Measurements from ENCODE around the gene AMPD2.
"Not testable (repeated sequence)": the region's sequence is repeated elsewhere in the genome, so short reads cannot be mapped to it uniquely, and the experiment has no call there.

Gene AMPD2

GRCh38 chr1:109659145-109659544 is 39.5 kb downstream of the AMPD2 start:
- no peak for ATAC-seq
- TF ChIP-seq ZFP30 (CRISPR knock-in tag; IDR thresholded peaks at IDR 0.05): no peak
- TF ChIP-seq TCF4 (CRISPR knock-in tag; IDR thresholded peaks at IDR 0.05; ENCODE audit: borderline replicate concordance): no peak
- no peak for TF ChIP-seq ARNTL (CRISPR knock-in tag; IDR thresholded peaks at IDR 0.05; ENCODE audit: borderline replicate concordance, low read depth)

- no peak for ATAC-seq
- no peak for TF ChIP-seq GLIS3 (CRISPR knock-in tag; IDR thresholded peaks at IDR 0.05)
- TF ChIP-seq PATZ1 (CRISPR knock-in tag; IDR thresholded peaks at IDR 0.05; ENCODE audit: borderline replicate concordance): no peak
- TF ChIP-seq ZNF8 (CRISPR knock-in tag; IDR thresholded peaks at IDR 0.05): no peak
- TF ChIP-seq ARNTL (CRISPR knock-in tag; IDR thresholded peaks at IDR 0.05; ENCODE audit: borderline replicate concordance, low read depth): no peak
- TF ChIP-seq ESRRG (CRISPR knock-in tag; IDR thresholded peaks at IDR 0.05): no peak
- no peak for TF ChIP-seq TOX (CRISPR knock-in tag; IDR thresholded peaks at IDR 0.05; ENCODE audit: borderline replicate concordance)
- TF ChIP-seq ZNF565 (CRISPR knock-in tag; conservative IDR thresholded peaks at IDR 0.05; ENCODE audit: low read depth): no peak
- TF ChIP-seq ZNF70 (CRISPR knock-in tag; IDR thresholded peaks at IDR 0.05): no peak
- no peak for TF ChIP-seq TCF4 (CRISPR knock-in tag; IDR thresholded peaks at IDR 0.05; ENCODE audit: borderline replicate concordance)
These were observed 40.5 kb downstream of the AMPD2 start for GRCh38 chr1:109659997-109660690.

- not testable (repeated sequence) for ATAC-seq
These were observed 41.0 kb downstream of the AMPD2 start for GRCh38 chr1:109660691-109661026.

- no peak for TF ChIP-seq SNAI2 (CRISPR knock-in tag; IDR thresholded peaks at IDR 0.05)
- TF ChIP-seq ZNF70 (CRISPR knock-in tag; IDR thresholded peaks at IDR 0.05): no peak
- no peak for TF ChIP-seq ZFP30 (CRISPR knock-in tag; IDR thresholded peaks at IDR 0.05)
- no peak for TF ChIP-seq CSDC2 (CRISPR knock-in tag; IDR thresholded peaks at IDR 0.05)
- no peak for TF ChIP-seq ZFP3 (CRISPR knock-in tag; IDR thresholded peaks at IDR 0.05)
- no peak for TF ChIP-seq CREB5 (CRISPR knock-in tag; IDR thresholded peaks at IDR 0.05; ENCODE audit: low read depth)
- no peak for TF ChIP-seq PATZ1 (CRISPR knock-in tag; IDR thresholded peaks at IDR 0.05; ENCODE audit: borderline replicate concordance)
- no peak for TF ChIP-seq TOX (CRISPR knock-in tag; IDR thresholded peaks at IDR 0.05; ENCODE audit: borderline replicate concordance)
- TF ChIP-seq PPARA (CRISPR knock-in tag; IDR thresholded peaks at IDR 0.05; ENCODE audit: borderline replicate concordance): no peak
- TF ChIP-seq ZC3H10 (CRISPR knock-in tag; IDR thresholded peaks at IDR 0.05): no peak
- TF ChIP-seq CSRNP3 (CRISPR knock-in tag; IDR thresholded peaks at IDR 0.05): no peak
- no peak for TF ChIP-seq RARB (CRISPR knock-in tag; IDR thresholded peaks at IDR 0.05)
- no peak for TF ChIP-seq TSHZ2 (CRISPR knock-in tag; IDR thresholded peaks at IDR 0.05)
- no peak for TF ChIP-seq ESRRG (CRISPR knock-in tag; IDR thresholded peaks at IDR 0.05)
- TF ChIP-seq GLIS3 (CRISPR knock-in tag; IDR thresholded peaks at IDR 0.05): no peak
- no peak for TF ChIP-seq ARNTL (CRISPR knock-in tag; IDR thresholded peaks at IDR 0.05; ENCODE audit: borderline replicate concordance, low read depth)
- TF ChIP-seq OSR1 (CRISPR knock-in tag; IDR thresholded peaks at IDR 0.05): no peak
- TF ChIP-seq BACH2 (CRISPR knock-in tag; IDR thresholded peaks at IDR 0.05; ENCODE audit: borderline replicate concordance): no peak
- TF ChIP-seq ISL1 (CRISPR knock-in tag; IDR thresholded peaks at IDR 0.05): no peak
- no peak for ATAC-seq
These were observed 41.8 kb downstream of the AMPD2 start for GRCh38 chr1:109661391-109661790.

Measured in SK-N-SH treated with all-trans-retinoic acid at 6 μM for 48 hours (cell line).